ENCODE measurements around the gene DYTN.
A peak's percentile ranks its signal among the peaks of the same experiment; 100 is the strongest.

The DYTN gene

GRCh38 chr2:206696910-206697309 is 21.3 kb downstream of the DYTN start:
- DNase-seq, result no peak

GRCh38 chr2:206693399-206694137 is 24.6 kb downstream of the DYTN start:
- peak; percentile 42 for DNase-seq

GRCh38 chr2:206692971-206693370 is 25.2 kb downstream of the DYTN start:
- DNase-seq, result no peak

- no peak for DNase-seq
Measured at GRCh38 chr2:206688990-206689389, 29.2 kb downstream of the DYTN start.

- no peak for DNase-seq
Measured at GRCh38 chr2:206688453-206688852, 29.7 kb downstream of the DYTN start.

GRCh38 chr2:206683546-206683945 is 34.6 kb downstream of the DYTN start:
- no peak for DNase-seq

GRCh38 chr2:206670531-206671319 is 47.5 kb downstream of the DYTN start:
- DNase-seq, result no peak

- DNase-seq, result no peak
Measured at GRCh38 chr2:206665251-206665650, 52.9 kb downstream of the DYTN start.

GRCh38 chr2:206657087-206657486 is 61.1 kb downstream of the DYTN start:
- no peak for DNase-seq

- no peak for DNase-seq
Measured at GRCh38 chr2:206647985-206648384, 70.2 kb downstream of the DYTN start.

- no peak for DNase-seq
Measured at GRCh38 chr2:206642075-206643025, 75.8 kb downstream of the DYTN start, which contains the start of gene FAM237A. Gene FAM237A (plus strand): TSS chr2:206642487. CDS start chr2:206644237, 1,750 bp downstream.

GRCh38 chr2:206641226-206641625 is 77.0 kb downstream of the DYTN start:
- DNase-seq, result no peak

- no peak for DNase-seq
Measured at GRCh38 chr2:206639636-206640035, 78.6 kb downstream of the DYTN start.

GRCh38 chr2:206635015-206635414 is 83.2 kb downstream of the DYTN start:
- no peak for DNase-seq

GRCh38 chr2:206631340-206631739 is 86.9 kb downstream of the DYTN start:
- DNase-seq, result no peak

- no peak for DNase-seq
Measured at GRCh38 chr2:206627632-206628031, 90.6 kb downstream of the DYTN start.

GRCh38 chr2:206626108-206626507 is 92.1 kb downstream of the DYTN start:
- DNase-seq, result no peak

- no peak for DNase-seq
Measured at GRCh38 chr2:206619011-206619410, 99.2 kb downstream of the DYTN start.

- no peak for DNase-seq
Measured at GRCh38 chr2:206616151-206616550, 102.0 kb downstream of the DYTN start.

GRCh38 chr2:206615417-206616089 is 102.6 kb downstream of the DYTN start:
- no peak for DNase-seq

GRCh38 chr2:206614811-206615210 is 103.4 kb downstream of the DYTN start:
- DNase-seq, result no peak

- no peak for DNase-seq
Measured at GRCh38 chr2:206611736-206612135, 106.5 kb downstream of the DYTN start.
